Right lobe of liver (tissue), 4 donors: ENCODE measurements around the gene IFFO2.

Source experiments
- CTCF ChIP-seq, 4 donors: fragments of 200-600 bp in 3 of 4; fragments of 450-650 bp in 1 of 4; IDR thresholded peaks; one replicate each; pipeline versions ENCODE4 v1.5.1 to v1.8.0; 2016 to 2022; ENCODE audit warnings: antibody characterized with exemption in 4 of 4, mild to moderate bottlenecking in 2 of 4
- POLR2A ChIP-seq: fragments of 450-650 bp; IDR thresholded peaks from one replicate; pipeline ENCODE4 v1.6.1; 2017; ENCODE audit warnings: antibody characterized with exemption, mild to moderate bottlenecking
- donor health status: DM: no; HTN: no; CAD: no.
- donor health status: DM: no; HTN: no; CAD: no.
- donor health status: DM: no; HTN: yes; CAD: no.

GRCh38 chr1:18938008-18938706, 18.3 kb downstream of the IFFO2 start:
- TF ChIP-seq CTCF (IDR thresholded peaks at IDR 0.05) (no peak), POLR2A (no peak)
